Pons (tissue), 1 donor: ENCODE results near the gene MT1G.
"Not testable (repeated sequence)": the region's sequence is repeated elsewhere in the genome, so short reads cannot be mapped to it uniquely, and the experiment has no call there.

ENCODE experiments used
- DNase-seq: peaks from one replicate; pipeline ENCODE4 v3.0.0-alpha.2; 2016; ENCODE audit warnings: low spot score

The MT1G gene

DNA sequence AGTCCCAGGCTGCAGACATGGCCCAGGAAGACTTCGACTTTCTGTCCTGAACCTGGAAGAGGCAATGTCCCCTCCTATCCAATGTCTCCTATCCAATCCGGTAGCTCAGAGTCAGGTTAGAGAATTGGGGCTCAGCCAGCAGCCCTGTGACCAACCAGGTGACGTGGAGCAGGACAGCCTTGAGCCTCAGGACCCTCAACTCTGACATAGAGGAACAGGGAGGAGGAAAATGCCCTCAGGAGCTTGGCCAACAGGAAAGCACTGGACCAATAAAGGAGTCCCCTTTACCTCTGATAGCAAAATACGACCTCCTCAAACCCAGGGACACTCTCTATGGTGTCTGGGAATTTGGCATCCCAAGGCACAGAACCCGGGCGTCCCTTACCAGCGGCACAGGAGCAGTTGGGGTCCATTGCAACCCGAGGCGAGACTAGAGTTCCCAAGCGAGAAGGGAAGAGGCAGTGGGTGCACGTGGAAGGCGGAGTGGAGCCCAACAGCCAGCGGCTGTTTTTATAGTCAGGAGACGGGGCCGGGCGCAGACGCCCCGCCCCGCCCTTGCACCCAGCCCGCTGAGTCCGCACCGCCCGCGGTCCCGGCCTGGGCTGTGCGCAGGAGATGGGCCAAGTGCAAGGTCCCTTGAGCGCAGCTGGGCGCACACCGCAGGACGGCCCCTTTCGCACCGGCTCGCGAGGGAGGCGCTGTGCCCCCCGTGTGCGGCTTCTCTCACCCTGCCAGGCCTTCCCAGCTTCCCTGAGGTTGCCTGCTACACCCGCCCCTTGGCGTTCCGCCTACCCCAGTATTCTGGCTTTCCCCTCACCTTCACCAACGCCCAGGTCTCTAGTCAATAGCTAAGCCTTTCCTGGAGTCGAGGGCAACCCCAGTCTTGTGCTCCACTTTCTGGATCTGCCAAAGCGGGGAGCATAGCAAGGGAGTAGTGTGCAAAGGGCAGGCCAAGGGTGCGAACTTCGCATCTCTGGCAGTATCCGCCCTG is at the start of gene MT1G:
MT1G (minus strand) TSS at position 485 of the 991 bp plus-strand sequence; CDS start at position 413, 72 bp downstream.
- no peak for DNase-seq

GRCh38 chr16:56717532-56717931 is 49.7 kb upstream of the MT1G start:
- not testable (repeated sequence) for DNase-seq

GRCh38 chr16:56716761-56717160 is 48.9 kb upstream of the MT1G start:
- no peak for DNase-seq

DNA sequence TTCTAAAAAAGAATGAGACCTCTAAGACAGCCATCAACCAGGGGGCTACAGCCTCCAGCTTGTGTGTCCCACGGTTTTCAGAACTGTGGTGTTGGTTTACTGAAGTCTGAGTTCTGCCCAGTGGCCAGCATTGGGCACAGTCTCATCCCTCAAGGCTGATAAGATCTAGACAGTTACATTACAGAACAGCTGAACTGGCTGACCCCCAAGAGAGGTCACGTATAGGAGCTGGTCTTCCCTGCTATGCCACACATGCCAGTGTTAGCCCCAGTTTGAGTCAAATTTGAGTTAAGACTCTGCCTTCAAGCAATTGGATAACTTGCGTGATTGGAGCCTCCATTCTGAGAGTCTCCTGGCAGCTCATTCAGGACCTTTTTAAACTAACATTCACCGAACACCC is 47.3 kb upstream of the MT1G start:
- DNase-seq, result no peak

DNA sequence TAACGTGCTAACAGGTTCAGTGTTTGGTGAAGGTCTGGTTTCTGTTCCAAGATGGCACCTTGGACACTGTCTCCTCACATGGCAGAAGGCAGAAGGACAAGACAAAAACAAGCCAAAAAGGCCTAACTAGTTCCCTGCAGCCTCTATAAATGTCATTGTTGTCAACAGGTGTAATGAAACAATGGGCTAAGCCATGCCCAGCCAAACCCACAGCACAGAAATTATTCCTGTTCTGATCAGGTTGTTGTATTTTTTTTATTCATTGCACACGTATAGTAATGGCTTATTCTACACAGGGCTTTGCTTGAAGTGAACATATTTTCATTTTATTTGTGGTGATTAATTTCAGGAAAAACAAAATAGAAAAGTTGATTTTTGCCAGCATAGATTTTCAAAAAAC is 45.9 kb upstream of the MT1G start:
- DNase-seq, result no peak

- no peak for DNase-seq
These were observed 44.0 kb upstream of the MT1G start for GRCh38 chr16:56711862-56712261.

- no peak for DNase-seq
These were observed 42.4 kb upstream of the MT1G start for GRCh38 chr16:56710181-56710737.

- DNase-seq, result no peak
These were observed 41.7 kb upstream of the MT1G start for GRCh38 chr16:56709443-56710040.

DNA sequence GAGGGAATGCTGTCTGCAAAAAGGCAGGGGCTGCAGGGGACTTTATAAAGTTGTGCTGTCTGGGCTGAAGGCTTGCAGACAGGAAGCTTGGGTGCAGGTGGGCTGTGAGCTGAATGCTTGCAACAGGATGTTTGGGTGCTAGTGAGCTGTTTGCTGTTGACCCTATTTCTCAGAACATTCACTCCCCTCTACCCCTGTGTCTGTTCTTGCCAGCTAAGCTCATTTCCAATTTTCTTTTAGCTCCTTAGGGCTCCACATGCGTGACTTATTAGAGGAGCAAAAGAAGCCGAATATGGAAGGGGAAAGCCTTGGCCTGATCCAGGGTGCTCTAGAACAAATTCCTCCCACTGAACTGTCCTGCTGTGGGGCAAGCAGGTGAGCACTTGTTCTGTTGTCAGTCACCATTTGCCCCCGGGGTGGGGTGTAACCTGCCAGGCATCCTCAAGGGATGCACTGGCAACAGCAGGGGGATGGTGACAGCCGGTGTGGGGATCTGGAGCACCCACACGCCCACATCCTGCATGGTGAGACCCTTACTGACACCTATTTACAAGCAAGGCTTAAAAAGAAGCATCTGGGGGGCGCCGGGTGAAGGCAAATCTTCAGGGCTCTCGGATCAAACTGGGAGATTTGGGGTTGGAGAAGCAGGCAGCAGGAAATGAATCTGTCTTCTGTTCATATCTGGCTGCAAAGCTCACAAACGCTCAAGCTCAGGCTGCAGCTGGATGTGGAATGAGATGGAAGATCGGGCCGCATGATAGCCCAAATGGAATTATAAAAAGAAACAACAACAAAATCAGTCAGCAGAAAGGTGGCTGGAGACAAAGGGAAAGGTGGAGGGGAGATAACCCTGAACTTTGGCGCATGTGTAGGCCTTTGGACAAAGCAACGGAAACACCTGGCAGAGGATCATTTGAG is 40.9 kb upstream of the MT1G start:
- DNase-seq, result no peak

GRCh38 chr16:56702836-56703235 is 35.0 kb upstream of the MT1G start:
- DNase-seq, result no peak

DNA sequence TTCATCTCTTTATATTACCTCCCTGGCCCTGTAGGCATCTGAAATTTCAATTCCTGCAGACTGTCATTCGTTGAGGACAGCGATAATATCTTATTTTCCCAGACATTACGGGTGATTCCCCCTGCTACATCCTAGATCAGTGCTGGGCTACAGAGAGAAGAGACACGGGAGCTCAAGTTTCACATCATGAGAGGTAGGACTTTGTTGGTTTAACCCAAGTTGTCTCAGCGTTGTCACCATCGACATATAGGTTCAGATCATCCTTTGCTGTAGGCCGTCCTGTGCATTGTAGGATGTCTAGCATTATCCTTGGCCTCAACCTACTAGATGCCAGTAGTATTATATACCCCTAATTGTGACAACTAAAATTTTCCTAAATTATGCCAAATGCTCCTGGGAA is 33.7 kb upstream of the MT1G start:
- no peak for DNase-seq

DNA sequence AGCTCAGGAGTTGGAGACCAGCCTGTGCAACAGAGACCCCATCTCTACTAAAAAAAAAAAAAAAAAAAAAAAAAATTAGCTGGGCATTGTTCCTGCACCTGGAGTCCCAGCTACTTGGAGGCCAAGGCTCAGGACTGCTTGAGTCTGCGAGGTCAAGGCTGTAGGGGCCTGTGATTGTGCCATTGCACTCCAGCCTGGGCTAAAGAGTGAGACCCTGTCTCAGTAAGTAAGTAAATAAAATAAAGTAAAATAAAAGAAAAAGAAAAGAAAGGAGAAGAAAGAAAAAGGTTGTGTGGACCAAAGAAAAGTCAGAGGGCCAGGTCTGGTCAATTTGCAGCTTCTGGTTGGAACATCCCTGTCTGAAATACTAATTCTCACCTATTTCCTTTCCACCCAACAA is 32.8 kb upstream of the MT1G start:
- no peak for DNase-seq

DNA sequence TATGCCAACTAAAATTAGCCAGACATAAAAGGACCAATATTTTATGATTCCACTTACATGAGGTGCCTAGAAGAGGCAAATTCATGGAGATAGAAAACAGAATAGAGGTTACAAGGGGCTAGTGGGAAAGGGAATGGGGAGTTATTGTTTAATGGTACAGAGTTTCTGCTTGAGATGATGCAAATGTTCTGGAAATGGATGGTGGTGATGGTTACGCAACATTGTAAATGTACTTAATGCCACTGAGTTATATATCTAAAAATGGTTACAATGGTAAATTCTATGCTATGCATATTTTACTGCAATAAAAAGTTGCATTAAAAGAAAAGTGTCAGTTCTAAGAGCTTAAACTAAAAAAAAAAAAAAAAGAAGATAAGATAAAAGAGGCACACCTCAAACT is 32.3 kb upstream of the MT1G start:
- DNase-seq, result no peak

- no peak for DNase-seq
These were observed 29.7 kb upstream of the MT1G start for GRCh38 chr16:56697456-56698155.

DNA sequence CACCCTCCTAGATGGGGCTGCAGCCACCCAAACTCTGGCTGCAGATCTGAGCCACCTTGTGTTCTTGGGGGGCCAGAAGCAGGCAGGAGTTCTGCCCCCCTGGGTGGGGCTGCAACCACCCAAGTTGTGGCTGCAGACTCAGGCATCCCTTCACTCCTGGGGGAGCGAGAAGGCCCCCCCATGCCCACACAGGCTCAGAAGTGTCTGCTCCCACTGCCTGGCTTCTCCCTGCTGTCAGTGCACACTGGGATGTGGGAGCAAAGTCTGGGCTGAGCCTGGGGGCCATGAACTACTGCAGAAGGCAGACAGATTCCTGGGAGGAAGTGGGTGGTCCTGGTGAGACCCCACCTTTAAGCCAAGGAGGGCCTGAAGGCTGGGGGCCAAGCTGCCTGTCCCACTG is 27.4 kb upstream of the MT1G start:
- no peak for DNase-seq

- no peak for DNase-seq
These were observed 24.0 kb upstream of the MT1G start for GRCh38 chr16:56691885-56692284.

- no peak for DNase-seq
These were observed 22.7 kb upstream of the MT1G start for GRCh38 chr16:56690420-56691122.

DNA sequence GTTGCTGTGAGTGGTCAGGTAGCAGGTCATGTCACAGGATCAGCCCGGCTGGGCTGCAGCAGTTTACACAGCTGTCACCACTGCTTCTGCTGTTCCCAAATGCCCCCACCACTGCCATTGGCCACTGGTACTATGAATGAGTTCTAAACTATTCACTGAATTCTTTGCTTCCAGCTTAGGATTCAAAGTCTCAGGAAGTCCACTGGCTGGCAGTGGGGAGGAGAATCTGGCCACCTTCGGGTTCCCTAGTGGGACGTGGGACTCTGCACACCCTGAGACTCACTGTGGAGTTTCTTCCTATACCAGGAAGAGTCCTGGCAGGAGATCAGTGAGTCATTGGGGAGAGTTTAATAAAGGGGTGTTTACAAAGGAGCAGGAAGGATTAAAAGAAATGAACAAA is 21.3 kb upstream of the MT1G start:
- no peak for DNase-seq

- DNase-seq, result no peak
These were observed 20.9 kb upstream of the MT1G start for GRCh38 chr16:56688762-56689161.

GRCh38 chr16:56686758-56687157 is 18.9 kb upstream of the MT1G start:
- DNase-seq, result no peak
